ENCODE data around the gene FBXO47.
"Not testable (repeated sequence)": the region's sequence is repeated elsewhere in the genome, so short reads cannot be mapped to it uniquely, and the experiment has no call there.

Gene FBXO47

DNA sequence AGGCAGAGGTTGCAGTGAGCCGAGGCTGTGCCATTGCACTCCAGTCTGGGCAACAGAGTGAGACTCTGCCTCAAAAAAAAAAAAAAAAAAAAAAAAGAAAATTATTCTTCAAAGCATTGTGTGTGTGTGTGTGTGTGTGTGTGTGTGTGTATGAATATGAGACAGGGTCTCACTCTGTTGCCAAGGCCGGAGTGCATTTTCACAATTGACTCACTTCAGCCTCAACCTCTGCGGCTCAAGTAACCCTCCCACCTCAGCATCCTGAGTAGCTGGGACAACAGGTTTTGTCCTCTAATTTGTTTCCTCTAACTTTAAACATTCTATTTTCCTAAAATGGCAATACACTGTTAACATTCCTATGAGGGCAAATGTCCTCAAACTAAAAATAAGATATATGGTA is 7.7 kb downstream of the FBXO47 start:
- H3K36me3 ChIP-seq (ENCODE audit: control insufficient read depth, low read length), result no peaks in the 10 kb centered on the region
- H3K9me3 ChIP-seq (ENCODE audit: control insufficient read depth, insufficient read depth, low read length), result no peaks in the 10 kb centered on the region
- H4K20me1 ChIP-seq (ENCODE audit: control insufficient read depth, insufficient read depth, low read depth, low read length), result no peaks in the 10 kb centered on the region
- H3K4me3 ChIP-seq (ENCODE audit: low read length), result no peak overlapping the region
- no peaks in the 10 kb centered on the region for H3K79me2 ChIP-seq (ENCODE audit: control insufficient read depth, low read length)
- TF ChIP-seq EZH2phosphoT487 (IDR thresholded peaks at IDR 0.05; ENCODE audit: borderline replicate concordance, low read length), result no peak
- TF ChIP-seq, protein P1, sequence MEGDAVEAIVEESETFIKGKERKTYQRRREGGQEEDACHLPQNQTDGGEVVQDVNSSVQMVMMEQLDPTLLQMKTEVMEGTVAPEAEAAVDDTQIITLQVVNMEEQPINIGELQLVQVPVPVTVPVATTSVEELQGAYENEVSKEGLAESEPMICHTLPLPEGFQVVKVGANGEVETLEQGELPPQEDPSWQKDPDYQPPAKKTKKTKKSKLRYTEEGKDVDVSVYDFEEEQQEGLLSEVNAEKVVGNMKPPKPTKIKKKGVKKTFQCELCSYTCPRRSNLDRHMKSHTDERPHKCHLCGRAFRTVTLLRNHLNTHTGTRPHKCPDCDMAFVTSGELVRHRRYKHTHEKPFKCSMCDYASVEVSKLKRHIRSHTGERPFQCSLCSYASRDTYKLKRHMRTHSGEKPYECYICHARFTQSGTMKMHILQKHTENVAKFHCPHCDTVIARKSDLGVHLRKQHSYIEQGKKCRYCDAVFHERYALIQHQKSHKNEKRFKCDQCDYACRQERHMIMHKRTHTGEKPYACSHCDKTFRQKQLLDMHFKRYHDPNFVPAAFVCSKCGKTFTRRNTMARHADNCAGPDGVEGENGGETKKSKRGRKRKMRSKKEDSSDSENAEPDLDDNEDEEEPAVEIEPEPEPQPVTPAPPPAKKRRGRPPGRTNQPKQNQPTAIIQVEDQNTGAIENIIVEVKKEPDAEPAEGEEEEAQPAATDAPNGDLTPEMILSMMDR (IDR thresholded peaks at IDR 0.05; ENCODE audit: low read depth, low read length, poor library complexity, severe bottlenecking), result no peak
- H3K9me2 ChIP-seq (replicated peaks; ENCODE audit: control insufficient read depth, low read length), result no peaks in the 10 kb centered on the region
- H3K27me3 ChIP-seq (ENCODE audit: control insufficient read depth, low read length), result no peaks in the 10 kb centered on the region
- peaks cover 16% of the 10 kb centered on the region for H3F3A ChIP-seq (ENCODE audit: control insufficient read depth, insufficient read depth)
- peak overlapping the region; percentile 64 for H3K27ac ChIP-seq (ENCODE audit: low read depth, low read length)
- H3K4me1 ChIP-seq (ENCODE audit: control insufficient read depth, low read length), result peaks cover 38% of the 10 kb centered on the region
- peak overlapping the region; percentile 56 for H3K4me2 ChIP-seq (ENCODE audit: low read length)

DNA sequence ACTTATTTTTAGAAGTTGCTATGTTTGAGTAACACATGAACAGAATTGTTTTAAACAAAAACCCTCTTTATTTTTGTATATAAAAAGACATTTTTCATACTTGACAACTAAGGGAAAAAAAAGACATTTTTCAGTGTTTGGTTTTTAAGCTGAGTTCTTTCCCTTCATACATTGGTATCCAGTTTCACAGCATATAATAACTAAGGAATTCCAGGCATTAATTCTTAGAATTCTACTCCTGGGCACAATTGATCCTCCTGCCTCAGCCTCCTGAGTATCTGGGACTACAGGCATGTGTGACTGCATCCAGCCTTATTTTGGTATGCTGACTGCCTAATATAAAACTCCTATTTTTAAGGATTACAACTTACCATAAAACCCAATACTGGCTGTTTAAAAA is 8.4 kb downstream of the FBXO47 start:
- H3K4me3 ChIP-seq (ENCODE audit: low read length), result peak overlapping the region; percentile 40
- H3K4me1 ChIP-seq (ENCODE audit: control insufficient read depth, low read length), result peaks cover 38% of the 10 kb centered on the region
- H3K9me2 ChIP-seq (replicated peaks; ENCODE audit: control insufficient read depth, low read length), result no peaks in the 10 kb centered on the region
- H3K36me3 ChIP-seq (ENCODE audit: control insufficient read depth, low read length), result no peaks in the 10 kb centered on the region
- no peaks in the 10 kb centered on the region for H4K20me1 ChIP-seq (ENCODE audit: control insufficient read depth, insufficient read depth, low read depth, low read length)
- TF ChIP-seq EZH2phosphoT487 (IDR thresholded peaks at IDR 0.05; ENCODE audit: borderline replicate concordance, low read length), result no peak
- TF ChIP-seq, protein P1 (IDR thresholded peaks at IDR 0.05; ENCODE audit: low read depth, low read length, poor library complexity, severe bottlenecking), result no peak
- H3F3A ChIP-seq (ENCODE audit: control insufficient read depth, insufficient read depth), result peaks cover 19% of the 10 kb centered on the region
- H3K27me3 ChIP-seq (ENCODE audit: control insufficient read depth, low read length), result no peaks in the 10 kb centered on the region
- H3K4me2 ChIP-seq (ENCODE audit: low read length), result peak overlapping the region; percentile 56
- no peaks in the 10 kb centered on the region for H3K79me2 ChIP-seq (ENCODE audit: control insufficient read depth, low read length)
- H3K27ac ChIP-seq (ENCODE audit: low read depth, low read length), result peak overlapping the region; percentile 64
- H3K9me3 ChIP-seq (ENCODE audit: control insufficient read depth, insufficient read depth, low read length), result no peaks in the 10 kb centered on the region

DNA sequence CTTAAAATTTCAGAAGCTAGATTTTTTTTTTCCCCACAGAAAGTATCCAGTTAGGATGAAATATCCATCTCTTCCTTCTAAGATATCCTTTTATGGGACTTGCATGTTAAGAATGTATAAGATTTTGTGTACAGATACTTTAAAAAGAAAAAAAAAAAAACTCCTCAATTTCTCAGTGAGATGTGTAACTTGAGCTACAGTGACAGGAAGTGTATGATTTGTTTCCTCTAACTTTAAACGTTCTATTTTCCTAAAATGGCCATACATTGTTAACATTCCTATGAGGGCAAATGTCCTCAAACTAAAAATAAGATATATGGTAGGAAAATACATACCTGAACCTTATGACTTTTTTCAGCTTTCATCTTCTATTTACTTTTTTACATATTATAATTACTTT is 8.9 kb downstream of the FBXO47 start:
- TF ChIP-seq, protein P1 (IDR thresholded peaks at IDR 0.05; ENCODE audit: low read depth, low read length, poor library complexity, severe bottlenecking), result no peak
- no peak for TF ChIP-seq EZH2phosphoT487 (IDR thresholded peaks at IDR 0.05; ENCODE audit: borderline replicate concordance, low read length)
- Histone ChIP-seq H3K4me1 (ENCODE audit: control insufficient read depth, low read length) (peaks cover 38% of the 10 kb centered on the region), H3K36me3 (ENCODE audit: control insufficient read depth, low read length) (no peaks in the 10 kb centered on the region), H3K27ac (ENCODE audit: low read depth, low read length) (peak overlapping the region; percentile 64), H4K20me1 (ENCODE audit: control insufficient read depth, insufficient read depth, low read depth, low read length) (no peaks in the 10 kb centered on the region), H3F3A (ENCODE audit: control insufficient read depth, insufficient read depth) (peaks cover 19% of the 10 kb centered on the region), H3K27me3 (ENCODE audit: control insufficient read depth, low read length) (no peaks in the 10 kb centered on the region), H3K9me3 (ENCODE audit: control insufficient read depth, insufficient read depth, low read length) (no peaks in the 10 kb centered on the region), H3K9me2 (replicated peaks; ENCODE audit: control insufficient read depth, low read length) (no peaks in the 10 kb centered on the region), H3K4me2 (ENCODE audit: low read length) (peak overlapping the region; percentile 56), H3K4me3 (ENCODE audit: low read length) (peak overlapping the region; percentile 39; the same call in 1 of the 2 replicates), H3K79me2 (ENCODE audit: control insufficient read depth, low read length) (no peaks in the 10 kb centered on the region)

DNA sequence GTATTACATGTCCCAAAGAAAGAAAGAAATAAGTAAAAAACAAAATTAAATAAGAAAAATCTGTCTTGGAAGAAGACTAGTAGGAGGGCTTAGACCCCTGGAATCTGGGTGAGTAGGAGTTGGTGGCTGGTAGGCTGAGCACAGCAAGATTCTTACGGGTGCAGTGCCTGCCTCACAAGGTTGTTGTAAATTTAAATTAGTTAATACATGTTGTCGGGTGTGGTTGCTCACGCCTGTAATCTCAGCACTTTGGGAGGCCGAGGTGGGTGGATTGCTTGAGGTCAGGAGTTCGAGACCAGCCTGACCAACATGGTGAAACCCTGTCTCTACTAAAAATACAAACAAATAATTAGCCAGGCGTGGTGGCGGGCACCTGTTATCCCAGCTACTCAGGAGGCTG is 13.4 kb downstream of the FBXO47 start:
- H4K20me1 ChIP-seq (ENCODE audit: control insufficient read depth, insufficient read depth, low read depth, low read length); H3K4me3 ChIP-seq (ENCODE audit: low read length); H3K36me3 ChIP-seq (ENCODE audit: control insufficient read depth, low read length); H3K27ac ChIP-seq (ENCODE audit: low read depth, low read length); H3F3A ChIP-seq (ENCODE audit: control insufficient read depth, insufficient read depth); H3K9me2 ChIP-seq (replicated peaks; ENCODE audit: control insufficient read depth, low read length); H3K27me3 ChIP-seq (ENCODE audit: control insufficient read depth, low read length); H3K79me2 ChIP-seq (ENCODE audit: control insufficient read depth, low read length); H3K4me2 ChIP-seq (ENCODE audit: low read length); H3K9me3 ChIP-seq (ENCODE audit: control insufficient read depth, insufficient read depth, low read length): not testable (repeated sequence)
- peaks cover 14% of the 10 kb centered on the region for H3K4me1 ChIP-seq (ENCODE audit: control insufficient read depth, low read length)
